Stimulated activated naive CD8-positive, alpha-beta T cell treated with anti-CD3 and anti-CD28 coated beads, Interleukin-15, Interleukin-2, amounts not matched to agents 100 U/mL and 50 U/mL, for 24 hours (primary cell): ENCODE measurements around the gene EFNB3.
A peak's percentile ranks its signal among the peaks of the same experiment; 100 is the strongest.

Source experiments
- ATAC-seq: fragments of 150-1000 bp; cut with Tn5 transposase; one replicate; pipeline ENCODE4 v1.10.0; 2021
- DNase-seq: peaks from one replicate; pipeline ENCODE4 v3.0.0; 2021

The EFNB3 gene

DNA sequence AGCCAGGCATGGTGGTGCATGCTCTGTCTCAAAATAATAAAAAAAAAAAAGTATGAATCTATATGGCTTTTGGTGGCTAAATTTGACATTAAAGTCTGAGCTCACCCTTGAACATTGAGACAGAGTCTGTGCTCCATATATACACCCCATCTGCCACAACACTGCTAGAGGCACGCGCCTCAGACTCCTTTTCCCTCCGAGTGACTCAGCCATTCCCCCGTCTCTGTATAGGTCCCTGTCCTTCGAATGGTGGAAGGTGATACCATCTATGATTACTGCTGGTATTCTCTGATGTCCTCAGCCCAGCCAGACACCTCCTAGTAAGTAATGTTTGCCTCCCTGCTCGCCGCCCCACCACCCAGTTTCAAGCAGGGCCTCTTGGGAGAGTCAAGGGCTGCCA, 4.5 kb upstream of the EFNB3 start:
- DNase-seq: no peak
- ATAC-seq: no peak

DNA sequence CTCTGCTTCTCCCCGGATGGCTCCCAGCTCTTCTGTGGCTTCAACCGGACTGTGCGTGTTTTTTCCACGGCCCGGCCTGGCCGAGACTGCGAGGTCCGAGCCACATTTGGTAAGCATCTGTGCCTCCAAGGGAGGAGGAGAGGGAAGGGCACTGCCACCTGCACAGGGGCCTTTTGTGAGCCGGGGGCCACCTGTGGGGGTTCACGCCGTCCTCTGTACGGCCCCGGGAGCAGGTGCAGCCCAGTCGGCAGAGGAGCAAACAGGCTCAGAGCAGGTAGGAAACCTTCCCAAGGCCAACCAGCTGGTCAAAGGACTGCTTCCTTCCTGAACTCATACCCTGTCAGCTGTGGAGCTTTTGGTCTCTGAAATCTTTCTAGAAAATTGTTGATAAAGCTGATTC, 3.3 kb upstream of the EFNB3 start:
- ATAC-seq: no peak
- DNase-seq: no peak

DNA sequence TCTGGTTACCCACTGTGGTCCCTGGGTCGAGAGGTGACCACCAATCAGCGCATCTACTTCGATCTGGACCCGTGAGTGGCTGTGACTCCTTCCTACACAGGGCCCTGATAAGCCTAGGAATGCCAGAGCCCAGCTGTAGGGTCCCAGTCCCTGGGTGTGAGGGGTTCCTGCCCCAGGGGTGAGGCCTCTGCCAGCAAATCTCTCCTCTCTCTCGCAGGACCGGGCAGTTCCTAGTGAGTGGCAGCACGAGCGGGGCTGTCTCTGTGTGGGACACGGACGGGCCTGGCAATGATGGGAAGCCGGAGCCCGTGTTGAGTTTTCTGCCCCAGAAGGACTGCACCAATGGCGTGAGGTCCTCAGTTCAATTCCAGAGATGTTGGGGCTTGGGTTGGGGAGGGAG, 2.2 kb upstream of the EFNB3 start:
- ATAC-seq: no peak
- no peak for DNase-seq

DNA sequence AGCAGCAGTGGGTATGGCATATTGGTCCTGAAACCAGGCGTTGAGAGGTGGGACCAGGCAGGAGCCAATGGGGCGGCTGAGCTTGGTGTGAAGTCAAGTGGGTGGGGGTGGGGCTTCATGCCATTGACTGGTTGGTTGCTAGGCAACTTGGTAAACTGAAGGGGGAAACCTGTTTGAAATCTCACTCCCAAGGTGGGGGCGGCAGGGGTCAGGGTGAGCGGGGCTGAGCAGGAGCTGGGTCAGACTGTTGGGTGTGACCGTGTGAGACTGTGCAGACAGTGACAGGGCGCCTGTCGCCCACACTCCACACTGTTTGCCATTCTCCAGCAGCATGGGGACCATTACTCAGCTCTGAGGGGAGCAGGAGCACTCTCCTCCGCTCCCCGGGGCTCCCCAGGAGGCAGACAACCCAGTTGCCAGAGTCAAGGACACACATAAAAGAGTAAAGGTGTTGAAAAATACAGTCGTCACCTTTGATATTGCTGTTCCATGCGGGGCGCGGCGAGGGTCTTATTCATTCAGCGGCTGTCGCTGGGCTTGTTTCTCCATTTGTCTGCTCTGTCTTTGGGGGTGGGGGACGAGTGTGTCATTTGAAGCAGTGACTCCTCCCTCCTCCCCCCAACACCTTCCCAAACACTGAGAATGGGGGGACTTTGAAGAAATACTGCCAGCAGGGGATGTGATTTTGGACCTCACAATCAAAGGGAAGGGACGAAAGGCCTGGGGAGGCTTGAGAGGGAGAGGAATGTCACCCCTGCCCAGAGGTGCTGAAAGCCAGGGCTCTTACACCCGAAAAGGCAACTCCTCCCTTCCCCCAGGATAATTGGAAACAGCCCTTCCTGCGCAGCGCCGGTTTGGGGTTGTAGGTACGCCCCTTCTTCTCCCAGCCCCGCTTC, 1.2 kb upstream of the EFNB3 start:
- DNase-seq (peak; percentile 25), ATAC-seq (peak; percentile 41)

DNA sequence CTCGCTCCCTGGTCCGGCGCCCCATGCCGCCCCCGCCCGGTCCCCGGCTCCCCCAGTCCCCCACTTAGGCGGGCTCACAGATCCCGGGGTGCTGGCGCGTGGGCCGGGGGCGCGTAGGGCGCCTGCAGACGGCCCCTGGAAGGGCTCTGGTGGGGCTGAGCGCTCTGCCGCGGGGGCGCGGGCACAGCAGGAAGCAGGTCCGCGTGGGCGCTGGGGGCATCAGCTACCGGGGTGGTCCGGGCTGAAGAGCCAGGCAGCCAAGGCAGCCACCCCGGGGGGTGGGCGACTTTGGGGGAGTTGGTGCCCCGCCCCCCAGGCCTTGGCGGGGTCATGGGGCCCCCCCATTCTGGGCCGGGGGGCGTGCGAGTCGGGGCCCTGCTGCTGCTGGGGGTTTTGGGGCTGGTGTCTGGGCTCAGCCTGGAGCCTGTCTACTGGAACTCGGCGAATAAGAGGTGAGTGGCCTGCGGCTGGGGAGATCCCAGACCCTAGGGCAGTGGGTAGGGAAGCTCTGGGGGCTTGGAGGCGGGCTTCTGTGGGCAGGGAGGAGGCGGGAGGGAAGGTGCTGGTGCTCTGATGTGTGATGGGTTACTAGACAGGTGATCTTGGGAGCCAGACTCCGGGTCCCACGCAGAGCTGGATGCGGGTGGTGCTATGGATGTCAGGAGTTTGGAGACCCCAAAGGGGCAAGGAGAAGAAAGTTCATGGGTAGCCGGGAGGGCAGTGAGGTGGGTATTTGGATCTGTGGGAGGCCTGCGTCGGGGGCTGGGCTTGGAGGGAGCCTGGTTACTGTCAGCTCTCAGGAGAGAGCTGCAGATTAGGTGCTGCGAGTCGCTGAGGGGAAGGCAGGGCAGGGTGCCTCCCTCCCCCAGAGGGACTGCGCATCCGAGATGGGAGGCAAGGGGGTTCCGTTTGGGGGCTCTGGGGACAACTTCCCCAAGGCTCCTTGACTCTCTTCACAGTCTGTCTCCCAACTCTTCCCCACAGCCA, 560 bp downstream of the EFNB3 start:
- no peak for DNase-seq
- no peak for ATAC-seq

DNA sequence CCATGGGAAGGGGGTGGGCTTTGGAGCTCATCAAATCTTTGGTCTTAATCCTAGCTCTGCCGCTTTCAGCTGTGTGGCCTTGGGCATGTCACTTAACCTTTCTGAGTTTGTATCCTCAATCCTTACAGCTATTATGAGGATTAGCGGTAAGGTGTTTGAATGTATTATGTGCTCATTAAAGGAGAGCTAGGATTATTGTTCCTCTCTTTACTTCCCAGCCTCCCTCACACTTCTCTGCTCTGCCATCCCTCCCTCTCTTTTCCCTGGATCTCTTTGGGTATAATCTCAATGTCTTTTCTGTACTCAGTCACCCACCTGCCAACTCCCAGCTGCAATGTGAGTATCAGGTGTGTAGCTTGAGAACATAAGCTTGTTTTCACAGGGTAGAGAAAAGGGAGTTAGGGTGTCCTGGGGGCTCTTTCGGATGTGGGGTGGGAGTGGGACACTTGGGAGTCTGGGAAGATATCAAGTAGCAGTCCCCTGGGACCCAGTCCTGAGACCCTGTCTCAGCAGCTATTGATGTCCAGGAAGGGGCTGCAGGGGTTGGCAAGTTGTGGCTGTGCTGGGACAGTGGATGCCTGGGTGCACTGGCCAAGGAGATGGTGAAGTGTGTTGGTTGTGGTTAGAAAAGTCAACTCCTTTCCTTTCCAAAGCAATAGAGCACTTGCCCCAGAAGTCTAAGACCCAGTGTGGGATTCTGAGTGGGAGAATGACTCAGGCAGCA, 1.8 kb downstream of the EFNB3 start:
- no peak for ATAC-seq
- DNase-seq: no peak

DNA sequence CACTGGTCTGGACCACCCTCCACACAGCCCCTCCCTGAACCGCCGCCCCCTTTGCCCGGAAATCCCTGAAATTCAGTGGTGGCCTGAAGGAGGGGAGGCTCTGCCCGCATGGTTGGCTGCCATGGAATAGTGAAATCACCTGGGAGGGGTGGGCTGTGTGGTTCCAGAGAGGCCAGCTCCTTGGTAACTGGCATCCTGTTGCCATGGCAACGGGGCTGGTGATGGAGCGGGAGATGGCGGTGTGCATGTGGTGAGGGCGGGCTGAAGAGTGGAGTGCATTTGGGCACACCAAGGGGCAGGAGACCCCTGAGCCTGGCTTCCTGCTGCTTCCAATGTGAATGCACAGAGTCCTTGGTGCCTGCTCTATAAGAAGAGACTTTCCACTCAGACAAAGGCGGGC, 2.4 kb downstream of the EFNB3 start:
- peak; percentile 21 for DNase-seq
- no peak for ATAC-seq

DNA sequence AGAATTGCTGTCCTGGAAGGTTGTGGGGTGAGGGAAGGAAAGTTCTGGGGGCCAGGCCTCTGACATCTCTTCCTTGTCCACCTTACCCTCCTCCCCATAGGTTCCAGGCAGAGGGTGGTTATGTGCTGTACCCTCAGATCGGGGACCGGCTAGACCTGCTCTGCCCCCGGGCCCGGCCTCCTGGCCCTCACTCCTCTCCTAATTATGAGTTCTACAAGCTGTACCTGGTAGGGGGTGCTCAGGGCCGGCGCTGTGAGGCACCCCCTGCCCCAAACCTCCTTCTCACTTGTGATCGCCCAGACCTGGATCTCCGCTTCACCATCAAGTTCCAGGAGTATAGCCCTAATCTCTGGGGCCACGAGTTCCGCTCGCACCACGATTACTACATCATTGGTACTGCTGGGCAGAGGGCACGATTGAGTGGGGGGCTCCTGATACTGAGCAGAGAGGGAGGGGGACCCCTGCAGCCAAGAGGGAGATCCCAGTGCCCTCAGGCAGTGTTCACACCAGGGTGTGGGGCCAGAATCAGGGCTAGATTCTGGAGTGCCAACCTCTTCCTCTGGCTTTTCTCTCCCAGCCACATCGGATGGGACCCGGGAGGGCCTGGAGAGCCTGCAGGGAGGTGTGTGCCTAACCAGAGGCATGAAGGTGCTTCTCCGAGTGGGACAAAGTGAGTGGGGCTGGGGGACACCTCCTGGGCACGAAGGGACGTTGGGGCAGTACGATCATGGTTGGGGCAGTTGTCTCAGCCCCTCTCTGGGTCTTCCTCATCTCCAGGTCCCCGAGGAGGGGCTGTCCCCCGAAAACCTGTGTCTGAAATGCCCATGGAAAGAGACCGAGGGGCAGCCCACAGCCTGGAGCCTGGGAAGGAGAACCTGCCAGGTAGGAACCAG, 3.1 kb downstream of the EFNB3 start:
- no peak for ATAC-seq
- no peak for DNase-seq

DNA sequence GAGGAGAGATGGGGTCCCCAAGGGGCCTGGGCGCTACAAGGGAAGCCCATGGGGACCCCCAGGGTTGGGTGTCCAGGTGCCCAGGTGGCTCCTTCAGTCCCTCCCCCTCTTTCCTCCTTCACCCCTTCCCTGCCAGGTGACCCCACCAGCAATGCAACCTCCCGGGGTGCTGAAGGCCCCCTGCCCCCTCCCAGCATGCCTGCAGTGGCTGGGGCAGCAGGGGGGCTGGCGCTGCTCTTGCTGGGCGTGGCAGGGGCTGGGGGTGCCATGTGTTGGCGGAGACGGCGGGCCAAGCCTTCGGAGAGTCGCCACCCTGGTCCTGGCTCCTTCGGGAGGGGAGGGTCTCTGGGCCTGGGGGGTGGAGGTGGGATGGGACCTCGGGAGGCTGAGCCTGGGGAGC, 4.0 kb downstream of the EFNB3 start:
- no peak for ATAC-seq
- DNase-seq: no peak

DNA sequence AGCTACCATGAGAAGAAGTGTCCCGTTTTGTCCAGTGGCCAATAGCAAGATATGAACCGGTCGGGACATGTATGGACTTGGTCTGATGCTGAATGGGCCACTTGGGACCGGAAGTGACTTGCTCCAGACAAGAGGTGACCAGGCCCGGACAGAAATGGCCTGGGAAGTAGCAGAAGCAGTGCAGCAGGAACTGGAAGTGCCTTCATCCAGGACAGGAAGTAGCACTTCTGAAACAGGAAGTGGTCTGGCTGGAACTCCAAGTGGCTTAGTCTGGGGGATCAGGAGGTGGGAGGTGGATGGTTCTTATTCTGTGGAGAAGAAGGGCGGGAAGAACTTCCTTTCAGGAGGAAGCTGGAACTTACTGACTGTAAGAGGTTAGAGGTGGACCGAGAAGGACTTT, 5.3 kb downstream of the EFNB3 start:
- ATAC-seq (no peak), DNase-seq (no peak)

DNA sequence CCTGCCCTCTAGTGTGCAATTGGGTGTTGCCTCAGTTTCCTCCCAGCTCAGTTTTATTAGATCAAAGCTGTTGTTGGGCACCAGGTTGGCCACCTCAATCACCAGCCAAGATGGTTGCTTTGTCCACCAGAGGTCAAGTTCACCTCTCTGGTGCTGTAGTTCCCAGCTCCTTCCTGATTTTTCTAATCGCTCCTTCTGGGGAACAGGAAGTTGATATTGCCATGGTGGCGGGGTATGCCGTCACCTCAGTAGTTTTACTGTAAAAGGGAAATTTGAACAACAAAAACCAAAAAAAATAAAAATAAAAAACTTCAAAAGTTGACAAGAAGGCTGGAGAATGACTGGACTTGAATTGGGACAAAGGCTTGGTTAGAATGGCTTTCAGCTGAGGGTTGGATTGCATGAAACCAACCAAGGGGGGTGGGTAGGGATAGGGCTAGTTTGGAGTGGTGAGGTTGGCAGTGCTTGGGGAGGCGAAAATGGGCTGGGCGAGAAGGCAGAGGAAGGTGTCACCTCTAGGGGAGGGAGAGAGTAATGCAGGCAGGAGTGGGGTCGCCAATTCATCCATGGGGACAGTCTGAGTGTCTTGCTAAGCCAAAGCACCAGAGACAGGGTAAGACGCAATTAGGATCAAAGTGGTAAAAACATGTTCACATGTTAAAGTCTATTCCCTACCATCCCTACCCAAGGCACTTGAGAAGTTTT, 6.2 kb downstream of the EFNB3 start:
- DNase-seq: no peak
- no peak for ATAC-seq

DNA sequence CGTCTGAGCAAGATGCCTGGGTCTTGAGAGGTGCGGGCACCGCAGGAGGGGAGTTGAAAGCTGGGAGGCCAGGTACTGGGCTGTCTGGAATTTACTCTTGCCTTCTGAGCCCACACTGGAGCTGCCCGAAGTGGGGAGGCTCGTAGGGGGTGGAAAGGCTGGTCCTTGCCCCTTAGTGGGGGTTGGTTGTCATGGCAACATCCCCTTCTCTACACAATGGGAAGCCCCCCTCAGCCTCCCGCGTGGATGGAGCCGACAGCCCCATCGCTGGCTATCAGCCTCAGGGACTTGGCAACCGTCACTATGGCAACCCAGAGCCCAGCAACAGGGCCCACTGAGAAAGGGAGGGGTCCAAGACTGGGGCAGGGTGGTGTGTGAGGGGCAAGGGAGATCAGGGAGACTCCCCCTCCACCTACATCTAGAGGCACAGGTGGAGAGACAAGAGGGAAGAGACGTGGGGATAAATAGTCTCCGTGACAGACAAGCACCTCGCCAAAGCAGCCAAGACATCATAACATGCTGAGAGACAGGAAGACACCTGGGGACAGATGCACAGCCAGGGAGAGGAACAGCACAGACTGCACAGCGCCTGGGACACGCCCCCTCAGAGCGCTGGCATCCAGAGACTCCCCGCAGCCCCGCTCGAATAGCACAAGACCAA, 7.2 kb downstream of the EFNB3 start:
- ATAC-seq: no peak
- no peak for DNase-seq

DNA sequence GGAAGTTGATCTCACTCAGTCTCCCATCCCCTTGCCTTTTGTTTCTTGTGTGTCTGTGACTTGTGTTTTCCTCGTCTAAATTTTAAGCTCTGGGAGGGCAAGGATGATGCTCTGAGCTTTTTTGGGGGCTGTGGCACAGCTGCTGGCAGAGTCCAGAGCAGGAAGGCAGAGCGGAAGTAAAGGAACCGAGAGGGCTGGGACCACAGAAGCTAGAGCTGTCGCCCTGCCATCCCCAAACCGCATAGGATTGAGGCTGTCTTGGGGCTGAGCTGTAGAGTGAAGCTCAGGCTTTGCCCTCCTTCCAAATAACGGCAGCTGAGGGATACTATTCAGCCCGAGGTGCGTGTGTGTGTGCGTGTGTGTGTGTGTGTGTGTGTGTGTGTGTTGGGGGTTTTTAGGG, 8.8 kb downstream of the EFNB3 start:
- DNase-seq (no peak), ATAC-seq (no peak)

DNA sequence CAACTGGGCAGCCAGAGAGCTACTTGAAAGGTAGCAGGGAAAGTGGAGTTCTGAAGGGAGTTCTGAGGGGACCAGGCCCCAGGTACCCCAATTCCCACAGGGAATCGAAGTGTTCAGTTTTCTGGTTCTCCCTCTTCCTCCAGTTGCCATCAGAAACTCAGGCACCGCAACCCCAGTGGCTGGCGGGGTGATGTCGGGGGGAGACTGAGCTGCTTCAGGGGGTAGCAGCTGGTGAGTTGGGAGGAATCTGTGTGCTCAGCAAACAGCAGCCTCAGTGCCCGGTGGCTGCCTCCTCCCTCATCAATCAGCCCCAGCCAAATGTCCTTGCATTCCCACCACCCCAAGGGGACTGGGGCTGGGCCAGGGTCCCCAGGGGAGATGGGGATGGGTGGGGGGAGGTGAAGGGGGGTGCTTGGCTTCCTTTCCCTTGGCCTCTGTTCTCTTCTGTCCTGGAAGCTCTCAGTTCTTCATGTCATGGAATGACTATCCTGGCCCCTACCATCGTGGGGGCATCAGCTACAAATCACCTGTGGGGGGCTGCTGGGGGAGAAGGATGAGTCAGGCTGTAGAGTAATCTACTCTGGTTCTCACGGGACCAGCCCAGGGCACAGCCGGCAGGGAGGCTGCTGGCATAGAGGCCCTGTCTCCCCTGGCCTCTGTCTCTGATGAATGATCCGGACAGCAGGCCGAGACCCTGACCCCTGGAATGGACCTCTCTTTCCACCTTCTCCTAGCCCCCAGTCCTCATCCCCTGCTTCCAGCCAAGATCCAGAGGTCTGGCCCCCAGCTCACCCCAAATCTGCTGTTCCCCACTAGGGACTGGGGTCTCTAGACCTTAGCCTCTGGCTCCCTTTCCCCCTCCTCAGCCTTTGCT, 10.0 kb downstream of the EFNB3 start:
- ATAC-seq (no peak), DNase-seq (no peak)

DNA sequence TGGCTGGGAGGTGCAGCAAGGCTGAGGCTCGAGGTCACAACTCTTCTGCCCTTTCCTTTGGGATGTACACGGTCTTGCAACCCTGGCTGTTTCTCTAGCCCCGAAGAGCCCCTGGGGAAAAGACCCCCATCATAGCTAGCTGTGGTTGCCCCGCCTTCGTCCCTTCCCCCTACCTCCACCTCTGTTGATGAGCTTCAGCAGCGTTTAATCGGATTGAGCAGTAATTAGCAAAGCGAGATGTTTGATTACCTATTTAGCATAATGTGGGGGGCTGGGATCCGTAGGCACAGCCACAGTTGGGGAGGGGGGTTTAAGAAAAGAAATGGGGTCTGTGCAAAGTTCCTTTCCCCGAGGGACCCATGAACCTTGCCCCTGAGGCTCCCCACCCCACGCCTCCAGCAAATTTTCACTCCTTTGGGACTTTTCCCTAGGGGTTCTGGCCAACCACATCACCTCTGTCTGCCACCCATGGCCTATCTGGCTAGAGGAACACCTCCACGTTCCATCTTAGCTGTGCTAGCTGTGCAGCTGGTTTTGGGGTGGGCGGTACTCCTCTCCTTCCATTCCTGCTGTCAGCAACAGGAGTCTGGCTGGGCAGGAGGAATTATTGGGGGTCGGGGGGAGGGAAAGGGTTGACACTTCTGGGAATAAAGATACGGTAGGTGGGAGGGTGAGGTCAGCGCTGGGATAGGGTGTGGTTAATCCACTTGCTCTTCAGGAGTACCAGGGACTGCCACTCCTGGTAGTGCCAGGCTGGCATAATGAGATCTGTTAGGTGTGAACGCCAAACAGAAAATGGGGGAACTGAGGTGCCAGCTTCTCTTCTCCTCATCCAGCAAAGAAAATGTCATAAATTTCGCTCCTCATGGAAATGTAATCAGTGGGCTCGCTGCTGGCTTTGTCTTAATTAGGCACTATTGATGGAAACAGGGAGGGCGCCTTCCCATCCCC, 11.2 kb downstream of the EFNB3 start:
- ATAC-seq (no peak), DNase-seq (no peak)

DNA sequence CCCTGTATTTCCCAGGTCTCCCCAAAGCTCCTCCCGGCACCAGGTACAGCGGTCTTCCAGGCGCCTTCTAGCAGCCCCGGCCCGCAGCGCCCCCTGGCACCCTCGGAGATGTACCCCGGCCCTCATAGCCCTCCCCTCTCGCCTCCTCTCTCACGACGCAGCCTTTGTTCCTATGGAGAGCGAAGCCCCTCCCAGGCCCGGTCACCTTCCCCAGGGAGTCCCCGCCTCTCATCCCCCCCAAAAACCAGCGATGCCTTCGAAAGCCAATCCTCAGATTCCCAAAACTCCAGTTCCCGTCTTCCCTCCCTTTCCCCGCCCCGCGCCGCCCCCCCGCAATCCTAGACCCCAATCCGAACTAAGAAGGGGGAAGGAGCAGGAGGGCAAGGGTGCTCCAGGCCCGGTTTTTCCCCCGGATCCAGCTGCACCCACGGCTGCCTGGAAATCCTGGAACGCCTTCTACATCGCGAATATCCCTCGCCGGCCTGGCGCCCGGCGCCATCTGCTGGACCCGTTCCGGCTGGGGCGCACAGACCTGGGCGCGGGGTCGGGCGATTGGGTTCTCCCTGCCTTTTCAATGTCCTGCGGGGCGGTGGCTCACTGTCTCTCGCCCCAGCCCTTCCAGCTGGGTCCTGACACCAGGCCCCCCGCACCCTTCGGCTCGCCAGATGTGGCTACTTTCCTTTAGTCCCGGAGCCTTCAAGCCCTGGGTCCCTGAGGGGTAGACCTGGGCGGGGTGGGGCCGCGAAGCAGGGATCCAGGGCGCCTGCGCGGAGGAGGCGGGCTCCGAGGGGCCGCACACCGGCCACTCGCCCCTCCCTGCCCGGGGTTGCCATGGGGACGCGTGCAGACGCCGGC, 12.1 kb downstream of the EFNB3 start, which contains the start of gene DNAH2:
DNAH2 (plus strand) TSS at position 844 of the 855 bp plus-strand sequence. CDS start 1,991 bp downstream, outside the sequence.
- DNase-seq (peak; percentile 77), ATAC-seq (peak; percentile 81)
